ENCODE data around the gene NPLOC4. TPM values are rescaled to one million over a fixed set of nuclear protein-coding genes. Genes with fewer than 3 reads are reported as not detected.

The NPLOC4 gene
- total and polyA plus RNA-seq, 4 donors = 23.5 to 67.4 (median 50.6) TPM

DNA sequence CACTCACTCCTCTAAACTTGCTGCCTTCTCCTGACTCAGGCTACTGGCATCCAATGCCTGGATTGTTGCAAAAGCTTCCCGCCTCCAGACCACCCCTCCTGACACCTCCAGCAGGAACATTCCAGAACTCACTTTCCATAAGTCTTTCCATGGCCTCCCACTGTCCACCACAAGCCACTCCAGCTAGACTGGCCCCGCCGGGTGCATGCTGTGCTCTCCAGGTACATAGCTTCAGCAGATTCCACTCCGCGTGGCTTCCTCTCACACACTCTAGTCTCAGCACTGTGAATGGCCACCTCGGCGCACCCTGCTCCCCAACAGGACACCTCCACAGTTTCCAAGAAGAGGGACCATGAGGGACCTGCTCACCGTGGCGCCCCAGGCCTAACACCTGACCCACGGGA, 58.9 kb downstream of the NPLOC4 start:
- TF ChIP-seq SP1 (IDR thresholded peaks at IDR 0.05) (no peak), EGR1 (IDR thresholded peaks at IDR 0.05; ENCODE audit: low read depth in 2 of 2) (no peak), REST (IDR thresholded peaks at IDR 0.05) (no peak), RAD21 (IDR thresholded peaks at IDR 0.05) (no peak), ZBTB33 (IDR thresholded peaks at IDR 0.05) (no peak), HNF4G (IDR thresholded peaks at IDR 0.05) (no peak), GABPA (IDR thresholded peaks at IDR 0.05 in 1 of 2, conservative IDR thresholded peaks at IDR 0.05 in 1 of 2) (no peak)
- TF ChIP-seq, protein P1, sequence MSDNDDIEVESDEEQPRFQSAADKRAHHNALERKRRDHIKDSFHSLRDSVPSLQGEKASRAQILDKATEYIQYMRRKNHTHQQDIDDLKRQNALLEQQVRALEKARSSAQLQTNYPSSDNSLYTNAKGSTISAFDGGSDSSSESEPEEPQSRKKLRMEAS (IDR thresholded peaks at IDR 0.05) = no peak
- TF ChIP-seq, protein P2, sequence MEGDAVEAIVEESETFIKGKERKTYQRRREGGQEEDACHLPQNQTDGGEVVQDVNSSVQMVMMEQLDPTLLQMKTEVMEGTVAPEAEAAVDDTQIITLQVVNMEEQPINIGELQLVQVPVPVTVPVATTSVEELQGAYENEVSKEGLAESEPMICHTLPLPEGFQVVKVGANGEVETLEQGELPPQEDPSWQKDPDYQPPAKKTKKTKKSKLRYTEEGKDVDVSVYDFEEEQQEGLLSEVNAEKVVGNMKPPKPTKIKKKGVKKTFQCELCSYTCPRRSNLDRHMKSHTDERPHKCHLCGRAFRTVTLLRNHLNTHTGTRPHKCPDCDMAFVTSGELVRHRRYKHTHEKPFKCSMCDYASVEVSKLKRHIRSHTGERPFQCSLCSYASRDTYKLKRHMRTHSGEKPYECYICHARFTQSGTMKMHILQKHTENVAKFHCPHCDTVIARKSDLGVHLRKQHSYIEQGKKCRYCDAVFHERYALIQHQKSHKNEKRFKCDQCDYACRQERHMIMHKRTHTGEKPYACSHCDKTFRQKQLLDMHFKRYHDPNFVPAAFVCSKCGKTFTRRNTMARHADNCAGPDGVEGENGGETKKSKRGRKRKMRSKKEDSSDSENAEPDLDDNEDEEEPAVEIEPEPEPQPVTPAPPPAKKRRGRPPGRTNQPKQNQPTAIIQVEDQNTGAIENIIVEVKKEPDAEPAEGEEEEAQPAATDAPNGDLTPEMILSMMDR (IDR thresholded peaks at IDR 0.05; ENCODE audit: low read depth, low read length, missing input control) = no peak
- DNase-seq (ENCODE audit: low spot score) = no peak
- H3K4me1 ChIP-seq (ENCODE audit: control insufficient read depth in 4 of 4, insufficient read depth in 4 of 4, low read length in 3 of 4) = peaks cover 3 to 13% (median 8%) of the 10 kb centered on the region in 4 donors
- WGBS = 97% methylated on average over 10 of the region's 10 CpGs
- H3K27me3 ChIP-seq (ENCODE audit: control insufficient read depth in 4 of 4, insufficient read depth in 4 of 4, low read length in 3 of 4) = no peaks in the 10 kb centered on the region
- no peaks in the 10 kb centered on the region for H3K9me3 ChIP-seq (ENCODE audit: control insufficient read depth in 4 of 4, low read length in 3 of 4)
- H3K36me3 ChIP-seq (ENCODE audit: control insufficient read depth in 4 of 4, insufficient read depth in 3 of 4, low read depth in 1 of 4, low read length in 3 of 4) = peaks cover 14 to 44% (median 19%) of the 10 kb centered on the region in 4 donors
- no peak overlapping the region for H3K9ac ChIP-seq (ENCODE audit: low read depth in 1 of 2, low read length in 2 of 2)
- H3K4me3 ChIP-seq (ENCODE audit: low read depth in 1 of 3, low read length in 3 of 3) = no peak overlapping the region
- H3K27ac ChIP-seq (ENCODE audit: low read depth in 1 of 2, low read length in 2 of 2) = peak overlapping the region in 1 of 2 donors; percentile 5

DNA sequence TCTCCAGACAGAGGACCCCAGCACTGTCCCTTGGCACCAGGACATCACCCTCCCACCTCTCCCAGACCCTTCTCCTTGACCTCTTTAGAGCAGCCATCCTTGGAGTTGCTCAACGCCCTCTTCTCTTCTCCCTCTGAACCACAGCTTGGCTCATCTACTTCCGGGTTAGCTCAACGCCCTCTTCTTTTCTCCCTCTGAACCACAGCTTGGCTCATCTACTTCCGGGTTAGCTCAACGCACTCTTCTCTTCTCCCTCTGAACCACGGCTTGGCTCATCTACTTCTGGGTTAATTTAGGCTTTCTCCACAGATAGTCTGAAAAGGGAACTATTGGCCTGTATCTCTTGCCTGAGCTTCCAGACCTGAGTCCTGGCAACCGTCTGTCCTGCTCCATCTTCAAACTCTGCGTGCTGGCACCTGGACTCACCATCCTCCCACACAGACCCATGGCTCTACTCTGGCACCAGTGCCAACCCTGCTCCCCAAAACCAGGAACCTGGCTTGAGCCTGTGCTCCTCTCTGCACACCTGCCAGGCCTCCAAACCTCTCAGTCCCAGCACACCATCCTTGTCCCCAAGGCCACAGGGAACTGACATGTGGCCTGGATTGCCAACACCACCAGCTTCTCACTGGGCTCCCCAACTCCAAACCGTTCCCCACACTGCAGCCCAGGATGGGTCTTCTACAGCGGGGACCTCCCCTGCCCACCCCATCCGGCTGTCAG, 59.5 kb downstream of the NPLOC4 start:
- no peak for TF ChIP-seq TAF1 (conservative IDR thresholded peaks at IDR 0.05)
- peak in 1 of 2 donors; percentile 40 for TF ChIP-seq GABPA (IDR thresholded peaks at IDR 0.05 in 1 of 2, conservative IDR thresholded peaks at IDR 0.05 in 1 of 2)
- DNase-seq (ENCODE audit: low spot score) = no peak
- Histone ChIP-seq H3K36me3 (ENCODE audit: control insufficient read depth in 4 of 4, insufficient read depth in 3 of 4, low read depth in 1 of 4, low read length in 3 of 4) (peaks cover 16 to 38% (median 20%) of the 10 kb centered on the region in 4 donors), H3K27ac (ENCODE audit: low read depth in 1 of 2, low read length in 2 of 2) (no peak overlapping the region), H3K9me3 (ENCODE audit: control insufficient read depth in 4 of 4, low read length in 3 of 4) (no peaks in the 10 kb centered on the region), H3K4me1 (ENCODE audit: control insufficient read depth in 4 of 4, insufficient read depth in 4 of 4, low read length in 3 of 4) (peaks cover 3 to 13% (median 8%) of the 10 kb centered on the region in 4 donors), H3K27me3 (ENCODE audit: control insufficient read depth in 4 of 4, insufficient read depth in 4 of 4, low read length in 3 of 4) (no peaks in the 10 kb centered on the region), H3K9ac (ENCODE audit: low read depth in 1 of 2, low read length in 2 of 2) (no peak overlapping the region), H3K4me3 (ENCODE audit: low read depth in 1 of 3, low read length in 3 of 3) (no peak overlapping the region)
- 87% methylated on average over 11 of the region's 11 CpGs for WGBS
